ENCODE measurements around the gene DMRTA2.

The DMRTA2 gene

GRCh38 chr1:50427086-50427817 lies 4.0 kb upstream of the DMRTA2 start:
- no peak overlapping the region for H3K27ac ChIP-seq
- no peak for TF ChIP-seq ZFX (IDR thresholded peaks at IDR 0.05)
- no peak for TF ChIP-seq CTCF (conservative IDR thresholded peaks at IDR 0.05)

DNA sequence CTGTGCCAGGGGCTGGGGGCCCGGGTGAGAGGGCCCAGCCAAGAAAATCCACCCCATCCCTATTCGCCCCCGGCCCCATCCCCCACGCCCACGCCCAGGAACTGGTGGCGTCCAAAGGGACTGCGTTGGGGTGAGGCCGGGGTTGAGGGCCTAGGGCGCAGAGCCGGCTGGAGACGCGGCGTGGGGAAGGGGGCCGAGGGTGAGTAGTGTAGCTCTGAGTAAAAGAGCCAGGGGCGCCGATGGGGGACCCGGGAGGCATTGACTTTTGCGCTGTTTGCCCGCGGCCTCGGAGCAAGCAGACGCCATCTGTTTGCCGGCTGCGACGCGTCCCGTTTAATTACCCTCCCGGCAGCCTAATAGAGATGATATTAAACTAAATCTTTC lies 3.5 kb upstream of the DMRTA2 start:
- H3K27ac ChIP-seq, result no peak overlapping the region
- TF ChIP-seq ZFX (IDR thresholded peaks at IDR 0.05), result no peak
- TF ChIP-seq CTCF (conservative IDR thresholded peaks at IDR 0.05), result no peak

DNA sequence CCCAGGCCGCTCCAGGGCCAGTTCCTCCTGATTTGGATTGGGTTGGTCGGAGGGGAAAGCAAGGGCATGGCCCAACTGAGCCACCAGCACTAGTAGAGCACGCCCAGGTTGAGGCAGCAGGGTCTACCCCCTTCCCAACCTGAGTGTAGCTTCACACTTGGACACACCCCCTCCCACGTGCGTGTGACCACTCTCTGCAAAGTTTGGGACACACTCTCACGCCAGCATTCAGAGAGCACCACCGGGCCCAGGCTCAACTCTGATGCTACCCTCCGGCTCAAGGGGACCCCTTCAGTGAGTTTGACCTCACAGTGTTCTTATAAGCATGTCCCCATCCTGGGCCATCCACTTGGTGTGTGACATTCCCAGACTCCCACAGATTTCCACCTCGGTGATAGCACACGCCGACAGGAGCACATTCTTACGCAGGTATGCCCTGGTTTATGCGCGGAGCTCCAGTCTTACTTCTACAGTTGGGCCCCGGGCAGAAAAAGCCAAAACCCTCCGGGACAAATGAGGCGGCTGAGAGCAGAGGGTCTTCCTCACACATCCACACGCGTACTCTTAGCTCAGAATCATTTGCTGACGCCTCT lies 3.0 kb upstream of the DMRTA2 start:
- H3K27ac ChIP-seq, result no peak overlapping the region
- TF ChIP-seq CTCF (conservative IDR thresholded peaks at IDR 0.05) (no peak), ZFX (IDR thresholded peaks at IDR 0.05) (no peak)

DNA sequence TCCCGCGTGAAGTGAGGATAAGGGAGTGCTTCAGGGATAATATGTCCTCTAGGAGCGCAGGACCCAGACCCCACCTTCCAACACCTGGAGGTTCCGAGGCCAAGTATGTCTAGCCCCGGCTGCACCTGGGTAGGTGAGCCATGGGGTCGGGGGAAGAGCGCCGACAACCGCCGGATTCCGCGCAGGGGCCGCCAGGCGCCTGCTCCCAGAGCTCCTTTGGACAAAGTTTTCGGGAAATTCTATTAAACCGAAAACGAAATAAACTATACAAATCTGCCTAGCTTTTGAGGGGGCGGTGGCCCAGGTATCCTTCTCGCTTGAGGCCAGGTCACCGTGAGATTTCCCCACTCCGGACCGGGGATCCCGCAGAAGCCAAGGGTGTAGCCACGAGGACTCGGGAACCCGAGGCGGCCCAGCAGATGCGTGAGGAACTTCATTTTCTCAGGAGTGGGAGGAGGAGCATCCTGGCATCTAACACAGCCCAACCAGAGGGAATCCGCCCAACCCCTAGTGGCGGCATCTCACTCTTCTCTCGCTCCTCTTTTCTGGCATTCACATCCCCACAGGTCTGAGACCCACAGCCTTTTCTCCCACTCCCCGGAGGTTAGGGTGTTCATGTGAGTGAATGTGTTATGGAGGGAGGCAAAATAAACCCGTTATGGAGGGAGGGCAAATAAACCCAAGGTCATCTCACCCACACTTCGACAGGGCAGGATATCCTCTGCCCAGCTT lies 2.3 kb upstream of the DMRTA2 start:
- TF ChIP-seq ZFX (IDR thresholded peaks at IDR 0.05), result no peak
- H3K27ac ChIP-seq, result no peak overlapping the region

GRCh38 chr1:50424884-50425375 lies 1.7 kb upstream of the DMRTA2 start:
- no peak overlapping the region for H3K27ac ChIP-seq
- TF ChIP-seq CTCF (conservative IDR thresholded peaks at IDR 0.05) (no peak), ZFX (IDR thresholded peaks at IDR 0.05) (no peak)

DNA sequence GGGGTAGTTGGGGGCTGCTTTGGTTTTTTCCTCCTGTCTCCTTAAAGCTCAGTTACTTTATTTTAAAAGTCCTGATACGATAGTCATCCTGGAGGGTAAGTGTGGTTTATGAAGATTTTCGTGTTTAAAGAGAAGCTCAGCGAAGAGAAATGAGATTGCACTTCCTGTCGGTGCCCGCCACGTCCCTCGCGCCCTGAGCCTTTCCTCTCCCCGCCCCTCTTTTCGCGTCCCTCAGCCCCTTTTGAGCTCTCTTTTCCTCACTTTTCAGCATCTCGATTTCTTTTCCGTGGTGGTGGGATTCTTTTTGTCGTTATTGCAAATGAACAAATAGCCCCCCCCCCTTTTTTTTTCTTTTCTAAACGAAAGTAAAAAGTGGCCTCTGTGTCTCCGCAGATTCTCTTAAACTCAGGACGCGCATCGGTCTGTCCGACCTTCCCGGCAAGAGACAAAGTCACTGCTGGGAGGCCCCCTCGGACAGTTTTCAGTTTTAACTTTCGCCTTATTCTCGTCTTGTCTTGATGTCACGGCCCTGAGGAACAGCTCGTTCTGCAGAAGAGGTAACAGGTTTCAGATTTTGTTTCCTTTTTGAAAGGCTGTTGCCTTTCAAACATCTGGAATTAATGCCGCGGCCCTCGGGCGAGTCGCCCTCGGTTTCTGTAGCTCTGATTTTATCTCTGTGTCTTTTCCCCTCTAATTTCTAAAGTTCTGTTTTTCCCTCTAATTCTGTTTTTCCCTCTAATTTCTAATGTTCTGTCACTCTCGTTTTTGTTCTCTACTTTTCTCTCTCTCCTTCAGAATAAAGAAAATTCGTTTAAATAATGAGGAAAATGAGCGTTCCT lies 1.0 kb upstream of the DMRTA2 start:
- no peak overlapping the region for H3K27ac ChIP-seq
- TF ChIP-seq ZFX (IDR thresholded peaks at IDR 0.05), result no peak
- TF ChIP-seq CTCF (conservative IDR thresholded peaks at IDR 0.05), result no peak

GRCh38 chr1:50423670-50424000 lies 392 bp upstream of the DMRTA2 start:
- no peak for TF ChIP-seq CTCF (conservative IDR thresholded peaks at IDR 0.05)
- TF ChIP-seq ZFX (IDR thresholded peaks at IDR 0.05), result no peak
- no peak overlapping the region for H3K27ac ChIP-seq

Data from C4-2B (cell line).